ENCODE results near the gene PDE6A.

Gene PDE6A

DNA sequence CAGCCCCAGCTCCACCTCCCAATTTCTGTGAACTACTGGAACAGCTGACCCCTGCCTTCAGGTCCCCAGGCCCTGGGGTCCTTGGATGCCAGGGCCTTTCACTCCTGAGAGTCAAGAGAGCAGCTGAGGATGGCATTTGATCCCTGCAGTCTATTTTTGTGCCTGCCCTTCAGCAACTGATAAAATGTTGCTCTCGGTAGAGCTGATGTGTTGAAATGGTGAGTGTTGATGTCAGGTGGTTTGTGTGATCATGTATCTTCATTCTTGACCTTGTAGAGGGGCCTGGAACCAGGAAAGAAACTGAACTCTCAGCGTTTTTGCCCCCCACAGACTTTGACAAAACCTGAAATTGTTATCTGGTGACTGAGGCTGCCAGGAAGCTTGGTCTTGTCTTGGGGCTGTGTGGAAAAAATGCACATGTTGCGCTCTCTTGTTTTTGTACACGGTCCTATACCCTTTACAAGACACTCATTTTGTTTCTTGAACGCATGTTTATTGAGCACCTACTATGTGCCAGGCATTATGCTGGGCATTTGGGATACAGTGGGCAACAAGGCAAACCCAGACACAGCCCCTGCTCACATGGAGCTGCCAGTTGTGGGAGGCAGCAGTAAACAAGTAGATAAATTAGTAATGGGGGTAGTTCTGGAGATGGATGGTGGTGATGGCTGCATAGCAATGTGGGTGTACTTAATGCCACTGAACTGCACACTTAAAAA is 136.2 kb downstream of the PDE6A start:
- DNase-seq = no peak

Data from activated CD4-positive, alpha-beta T cell treated with anti-CD3 and anti-CD28 coated beads, Interleukin-2, amount 50 U/mL, for 4 hours (primary cell).